Gastroesophageal sphincter (tissue), 4 donors: ENCODE data around the gene RIPOR1. TPM values are rescaled to one million over a fixed set of nuclear protein-coding genes. Genes with fewer than 3 reads are reported as not detected.

ENCODE experiments used
- ATAC-seq: fragments of 150-250 bp; one replicate; pipeline ENCODE4 v1.9.1; 2016; ENCODE audit warnings: mild to moderate bottlenecking, moderate library complexity
- H3K27ac ChIP-seq, 4 donors: fragments of 200-600 bp; sonication (generic) in 3 of 4; 1 replicate in 3 of 4; 2 replicates in 1 of 4; pipeline ENCODE4 v1.5.1; 2016 to 2019
- H3K27me3 ChIP-seq: fragments of 200-600 bp; sonication (generic); one replicate; pipeline ENCODE4 v1.5.1; 2019
- H3K36me3 ChIP-seq, 2 donors: fragments of 200-600 bp; sonication (generic); one replicate each; pipeline ENCODE4 v1.5.1; 2019; ENCODE audit warnings: control low read depth in 1 of 2
- H3K4me1 ChIP-seq, 3 donors: fragments of 200-600 bp; sonication (generic); 1 replicate in 2 of 3; 2 replicates in 1 of 3; pipeline ENCODE4 v1.5.1; 2016 to 2019; ENCODE audit warnings: control low read depth in 2 of 3
- H3K4me3 ChIP-seq, 2 donors: fragments of 200-600 bp; sonication (generic); one replicate each; pipeline ENCODE4 v1.5.1; 2019; ENCODE audit warnings: mild to moderate bottlenecking in 1 of 2, moderate library complexity in 1 of 2
- H3K9me3 ChIP-seq, 3 donors: fragments of 200-600 bp; sonication (generic); one replicate each; pipeline ENCODE4 v1.5.1; 2017 to 2019; ENCODE audit warnings: control low read depth in 2 of 3
- EP300 ChIP-seq: sonication (generic); formaldehyde crosslinking; IDR thresholded peaks from one replicate; pipeline ENCODE4 v1.6.1; 2017; ENCODE audit warnings: antibody characterized with exemption, mild to moderate bottlenecking
- POLR2A ChIP-seq, 2 donors: fragments of 450-650 bp; IDR thresholded peaks; one replicate each; pipeline ENCODE4 v1.6.1; 2017; ENCODE audit warnings: antibody characterized with exemption in 2 of 2, mild to moderate bottlenecking in 2 of 2, moderate library complexity in 1 of 2
- POLR2AphosphoS5 ChIP-seq: sonication (generic); formaldehyde crosslinking; IDR thresholded peaks from one replicate; pipeline ENCODE4 v1.6.1; 2017; ENCODE audit warnings: antibody characterized with exemption
- WGBS, 2 donors: methylation state at CpG; one replicate each; pipeline ENCODE4 v1.1.5; 2018; ENCODE audit warnings: low coverage in 1 of 2; 5-methylcytosine and 5-hydroxymethylcytosine counted together
- total RNA-seq, 4 donors: library from RNA; depleted of rRNA; stranded (reverse); fragments of >200 nt; gene quantifications; one replicate each; pipeline ENCODE4 v1.1.0, GENCODE V29; 2016
- TF ChIP-seq, protein P1 (sequence below), 4 experiments: fragments of 200-600 bp in 2 of 4; fragments of 450-650 bp in 2 of 4; sonication (generic) in 1 of 4; IDR thresholded peaks; one replicate each; pipeline ENCODE4 v1.5.1; 2017 to 2019; ENCODE audit warnings: antibody characterized with exemption in 4 of 4, mild to moderate bottlenecking in 2 of 4, moderate library complexity in 2 of 4

Gene RIPOR1
- total RNA-seq, 4 donors from 2014 or later = 43.3 to 112 (median 64.9) TPM

DNA sequence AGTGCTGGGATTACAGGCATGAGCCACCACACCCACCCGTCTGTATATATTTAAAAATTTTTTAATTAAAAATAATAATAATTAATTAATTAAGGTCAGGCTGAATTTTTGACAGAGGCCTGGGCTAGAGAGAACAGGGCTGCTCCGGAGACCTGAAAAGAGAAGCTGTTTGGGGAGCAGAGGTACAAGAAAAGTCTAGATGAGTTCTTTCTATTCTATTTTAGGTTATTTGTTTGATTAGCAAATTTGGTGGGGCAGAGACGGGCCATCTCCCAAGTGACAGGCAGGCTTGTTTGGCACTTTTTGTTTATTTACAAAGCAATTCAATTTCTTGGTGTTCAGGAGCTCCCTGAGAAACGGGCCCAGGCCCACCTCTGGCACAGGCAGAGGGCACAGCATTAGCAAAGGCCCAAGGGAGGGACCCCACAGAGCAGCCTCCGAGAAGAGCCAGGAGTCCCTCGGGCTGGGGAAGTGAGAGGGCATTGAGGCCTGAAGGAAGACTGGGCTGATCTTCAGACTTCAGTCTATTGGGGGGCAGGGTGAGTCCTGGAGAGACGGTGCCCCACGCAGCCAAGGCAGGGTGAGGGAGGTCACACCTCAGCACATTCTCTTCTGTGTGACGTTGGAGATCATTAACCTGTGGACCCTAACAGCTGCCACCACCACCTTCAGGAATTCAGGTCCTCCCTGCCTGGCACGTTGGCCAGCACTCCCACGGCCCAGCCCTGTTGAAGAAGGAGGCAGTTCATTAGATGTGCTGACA lies 10.8 kb upstream of the RIPOR1 start:
- Histone ChIP-seq H3K4me3 (no peak overlapping the region), H3K27me3 (no peaks in the 10 kb centered on the region), H3K9me3 (no peaks in the 10 kb centered on the region), H3K27ac (no peak overlapping the region), H3K36me3 (no peaks in the 10 kb centered on the region), H3K4me1 (peaks cover 0 to 15% (median 4%) of the 10 kb centered on the region in 3 donors)
- 71 to 92% methylated on average over 2 to 6 of the region's 11 CpGs for WGBS, 2 donors
- no peak for ATAC-seq
- TF ChIP-seq POLR2A (IDR thresholded peaks at IDR 0.05) = no peak
- TF ChIP-seq, protein P1, sequence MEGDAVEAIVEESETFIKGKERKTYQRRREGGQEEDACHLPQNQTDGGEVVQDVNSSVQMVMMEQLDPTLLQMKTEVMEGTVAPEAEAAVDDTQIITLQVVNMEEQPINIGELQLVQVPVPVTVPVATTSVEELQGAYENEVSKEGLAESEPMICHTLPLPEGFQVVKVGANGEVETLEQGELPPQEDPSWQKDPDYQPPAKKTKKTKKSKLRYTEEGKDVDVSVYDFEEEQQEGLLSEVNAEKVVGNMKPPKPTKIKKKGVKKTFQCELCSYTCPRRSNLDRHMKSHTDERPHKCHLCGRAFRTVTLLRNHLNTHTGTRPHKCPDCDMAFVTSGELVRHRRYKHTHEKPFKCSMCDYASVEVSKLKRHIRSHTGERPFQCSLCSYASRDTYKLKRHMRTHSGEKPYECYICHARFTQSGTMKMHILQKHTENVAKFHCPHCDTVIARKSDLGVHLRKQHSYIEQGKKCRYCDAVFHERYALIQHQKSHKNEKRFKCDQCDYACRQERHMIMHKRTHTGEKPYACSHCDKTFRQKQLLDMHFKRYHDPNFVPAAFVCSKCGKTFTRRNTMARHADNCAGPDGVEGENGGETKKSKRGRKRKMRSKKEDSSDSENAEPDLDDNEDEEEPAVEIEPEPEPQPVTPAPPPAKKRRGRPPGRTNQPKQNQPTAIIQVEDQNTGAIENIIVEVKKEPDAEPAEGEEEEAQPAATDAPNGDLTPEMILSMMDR (IDR thresholded peaks at IDR 0.05) = no peak
- no peak for TF ChIP-seq EP300
- TF ChIP-seq POLR2AphosphoS5 = no peak

DNA sequence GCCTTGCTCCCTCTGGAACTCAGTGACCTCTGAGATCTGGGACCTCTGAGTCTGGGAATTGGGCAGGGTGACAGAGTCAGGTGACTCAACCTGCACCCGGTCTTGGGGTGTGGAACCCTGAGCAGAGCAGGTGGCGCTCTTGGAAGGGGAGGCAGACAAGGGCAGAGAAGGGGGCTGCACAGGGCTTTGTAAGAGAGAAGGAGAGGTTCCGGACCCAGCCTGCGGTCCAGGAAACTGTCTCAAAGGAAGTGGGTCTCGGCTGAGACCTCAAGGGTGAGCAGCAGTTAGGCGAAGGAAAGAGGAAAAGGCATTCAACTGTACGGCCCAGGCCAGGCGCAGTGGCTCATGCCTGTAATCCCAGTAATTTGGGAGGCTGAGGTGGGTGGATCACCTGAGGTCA lies 10.0 kb upstream of the RIPOR1 start:
- Histone ChIP-seq H3K9me3 (no peaks in the 10 kb centered on the region), H3K36me3 (no peaks in the 10 kb centered on the region), H3K27me3 (no peaks in the 10 kb centered on the region), H3K27ac (no peak overlapping the region), H3K4me1 (peaks cover 0 to 15% (median 4%) of the 10 kb centered on the region in 3 donors), H3K4me3 (no peak overlapping the region)
- no peak for TF ChIP-seq POLR2A (IDR thresholded peaks at IDR 0.05)
- TF ChIP-seq POLR2AphosphoS5 = no peak
- TF ChIP-seq EP300 = no peak
- TF ChIP-seq, protein P1 (IDR thresholded peaks at IDR 0.05) = no peak
- ATAC-seq = no peak
- 76 to 86% methylated on average over 1 to 5 of the region's 8 CpGs for WGBS, 2 donors

DNA sequence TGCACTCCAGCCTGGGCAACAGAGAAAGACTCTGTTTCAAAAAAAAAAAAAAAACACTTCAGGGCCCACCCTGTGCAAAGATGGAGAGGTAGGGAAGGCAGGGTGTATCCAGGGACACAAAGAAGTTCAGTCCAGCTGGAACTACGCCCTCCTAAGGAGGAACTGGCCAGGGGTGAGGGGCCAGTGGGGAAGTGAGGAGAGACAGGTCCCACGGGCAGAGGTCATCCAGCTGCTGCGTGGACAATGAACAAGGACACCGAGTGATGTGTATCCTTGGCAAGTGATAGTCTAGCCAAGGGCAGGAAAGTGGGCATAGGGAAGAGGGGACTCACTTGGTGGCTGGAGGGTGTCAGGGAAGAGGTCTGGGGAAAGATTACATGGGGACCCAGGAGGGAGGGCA lies 9.4 kb upstream of the RIPOR1 start:
- Histone ChIP-seq H3K4me1 (peaks cover 0 to 15% (median 4%) of the 10 kb centered on the region in 3 donors), H3K27me3 (no peaks in the 10 kb centered on the region), H3K9me3 (no peaks in the 10 kb centered on the region), H3K4me3 (no peak overlapping the region), H3K36me3 (no peaks in the 10 kb centered on the region), H3K27ac (no peak overlapping the region)
- TF ChIP-seq POLR2A (IDR thresholded peaks at IDR 0.05) = no peak
- no peak for TF ChIP-seq POLR2AphosphoS5
- TF ChIP-seq EP300 = no peak
- TF ChIP-seq, protein P1 (IDR thresholded peaks at IDR 0.05) = no peak
- no peak for ATAC-seq
- WGBS, 2 donors = 59 to 70% methylated on average over 2 to 4 of the region's 4 CpGs

DNA sequence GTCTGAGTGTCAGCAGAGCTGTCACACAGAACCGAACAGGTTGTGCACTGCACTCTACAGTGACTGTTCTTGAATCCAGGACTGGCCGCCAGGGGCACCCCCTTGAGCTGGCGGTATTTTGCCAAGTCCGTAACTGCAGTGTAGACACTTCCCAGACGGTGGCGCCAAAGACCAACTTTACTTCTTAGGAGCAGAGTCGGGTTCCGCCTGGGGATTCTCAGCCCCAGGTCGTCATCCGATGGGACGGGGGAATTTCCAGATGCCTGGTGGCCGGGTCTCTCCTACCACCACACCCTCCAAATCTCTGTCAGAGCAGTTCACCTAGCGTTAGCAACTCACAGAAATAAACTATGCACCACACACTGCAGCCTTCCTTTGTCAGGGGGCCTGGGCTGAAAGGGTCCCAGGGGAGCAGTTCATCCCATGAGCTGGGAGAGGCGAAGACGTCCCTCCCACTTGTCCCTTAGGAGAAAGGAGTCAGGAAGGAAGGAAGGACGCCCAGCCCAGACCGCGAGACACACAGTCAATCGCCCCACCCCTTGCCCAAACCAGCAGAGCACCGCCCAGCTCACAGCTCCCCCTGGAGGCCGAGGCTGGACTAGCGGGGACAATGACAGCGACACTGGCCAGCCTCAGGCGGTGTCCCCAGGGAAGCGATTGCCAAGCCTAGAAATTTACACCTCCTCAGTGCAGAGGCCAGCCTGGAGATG lies 7.4 kb upstream of the RIPOR1 start:
- H3K27ac ChIP-seq = peak overlapping the region; percentile 79 to 99 (median 90)
- no peaks in the 10 kb centered on the region for H3K36me3 ChIP-seq
- H3K27me3 ChIP-seq = no peaks in the 10 kb centered on the region
- TF ChIP-seq EP300 (no peak), POLR2AphosphoS5 (peak; percentile 61), POLR2A (IDR thresholded peaks at IDR 0.05) (peak in 1 of 2 donors; percentile 18)
- TF ChIP-seq, protein P1 (IDR thresholded peaks at IDR 0.05) = peak; percentile 69 to 99 (median 95)
- 0% methylated on average over 1 to 3 of the region's 25 CpGs for WGBS, 2 donors
- peak overlapping the region; percentile 19 to 51 for H3K4me3 ChIP-seq
- ATAC-seq = peak; percentile 93
- no peaks in the 10 kb centered on the region for H3K9me3 ChIP-seq
- peaks cover 0 to 11% (median 4%) of the 10 kb centered on the region in 3 donors for H3K4me1 ChIP-seq
